ENCODE results near the gene TCF21.
"Not testable (repeated sequence)": the region's sequence is repeated elsewhere in the genome, so short reads cannot be mapped to it uniquely, and the experiment has no call there.

TCF21 gene

GRCh38 chr6:133890711-133891148 lies 1.8 kb downstream of the TCF21 start:
- no peak for FAIRE-seq

GRCh38 chr6:133891149-133891926 lies 2.4 kb downstream of the TCF21 start:
- FAIRE-seq = no peak

GRCh38 chr6:133891927-133892812 lies 3.3 kb downstream of the TCF21 start:
- peak; percentile 57 for FAIRE-seq

- FAIRE-seq = no peak
These were observed 4.1 kb downstream of the TCF21 start for GRCh38 chr6:133892813-133893691.

- no peak for FAIRE-seq
These were observed 5.0 kb downstream of the TCF21 start for GRCh38 chr6:133893946-133894345.

GRCh38 chr6:133894369-133894768 lies 5.5 kb downstream of the TCF21 start:
- FAIRE-seq = no peak

GRCh38 chr6:133894795-133895358 lies 6.0 kb downstream of the TCF21 start:
- no peak for FAIRE-seq

GRCh38 chr6:133895573-133896343 lies 6.8 kb downstream of the TCF21 start:
- FAIRE-seq = no peak

GRCh38 chr6:133896344-133896721 lies 7.4 kb downstream of the TCF21 start:
- no peak for FAIRE-seq

- FAIRE-seq = no peak
These were observed 9.3 kb downstream of the TCF21 start for GRCh38 chr6:133898263-133898662.

GRCh38 chr6:133899556-133899955 lies 10.6 kb downstream of the TCF21 start:
- FAIRE-seq = no peak

- no peak for FAIRE-seq
These were observed 14.9 kb downstream of the TCF21 start for GRCh38 chr6:133903855-133904254.

- FAIRE-seq = no peak
These were observed 17.1 kb downstream of the TCF21 start for GRCh38 chr6:133906050-133906449.

GRCh38 chr6:133916650-133917151 lies 27.8 kb downstream of the TCF21 start:
- peak; percentile 90 for FAIRE-seq

- no peak for FAIRE-seq
These were observed 28.9 kb downstream of the TCF21 start for GRCh38 chr6:133917781-133918180.

GRCh38 chr6:133918208-133918930 lies 29.5 kb downstream of the TCF21 start:
- no peak for FAIRE-seq

GRCh38 chr6:133919362-133919761 lies 30.4 kb downstream of the TCF21 start:
- no peak for FAIRE-seq

- peak; percentile 76 for FAIRE-seq
These were observed 32.4 kb downstream of the TCF21 start for GRCh38 chr6:133921249-133921859.

GRCh38 chr6:133923938-133924593 lies 35.2 kb downstream of the TCF21 start:
- peak; percentile 98 for FAIRE-seq

- not testable (repeated sequence) for FAIRE-seq
These were observed 42.3 kb downstream of the TCF21 start for GRCh38 chr6:133931221-133931620.

Data from A204.1 (cell line).